ENCODE data around the gene SCRN2.

SCRN2 gene

DNA sequence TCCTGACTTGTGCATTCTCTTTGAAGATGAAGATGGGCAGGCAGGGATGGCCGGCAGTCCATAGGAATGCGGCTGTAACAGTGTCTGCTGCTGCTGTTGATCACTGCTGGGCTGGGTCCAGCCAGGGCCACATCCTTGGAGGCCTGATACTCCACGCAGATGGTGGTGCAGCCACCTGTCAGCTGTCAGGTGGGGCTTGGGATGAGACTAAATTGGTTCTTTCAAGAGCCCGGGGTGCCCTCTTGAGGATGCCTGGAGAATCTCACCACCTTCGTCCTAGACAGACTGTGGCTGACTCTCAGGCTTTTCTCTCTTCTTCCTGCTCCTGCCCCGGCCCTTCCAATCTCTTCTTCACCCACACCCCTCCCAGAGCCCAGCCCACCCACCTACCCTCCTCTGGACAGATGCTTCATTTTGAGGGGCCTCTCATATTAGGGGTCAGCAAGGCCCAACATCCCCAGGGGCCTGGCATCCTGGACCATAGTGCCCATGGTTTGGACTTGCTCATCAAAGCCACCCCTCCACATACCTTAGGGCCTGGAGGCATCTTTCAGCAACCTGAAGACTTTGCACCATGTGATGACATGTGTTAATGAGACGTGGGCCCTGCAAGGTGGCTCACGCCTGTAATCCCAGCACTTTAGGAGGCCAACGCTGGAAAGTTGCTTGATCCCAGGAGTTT, 38.6 kb downstream of the SCRN2 start:
- DNase-seq: peak; percentile 87

GRCh38 chr17:47801906-47802305, 39.2 kb downstream of the SCRN2 start:
- DNase-seq: no peak

- no peak for DNase-seq
Observed at GRCh38 chr17:47801176-47801765, 39.8 kb downstream of the SCRN2 start.

DNA sequence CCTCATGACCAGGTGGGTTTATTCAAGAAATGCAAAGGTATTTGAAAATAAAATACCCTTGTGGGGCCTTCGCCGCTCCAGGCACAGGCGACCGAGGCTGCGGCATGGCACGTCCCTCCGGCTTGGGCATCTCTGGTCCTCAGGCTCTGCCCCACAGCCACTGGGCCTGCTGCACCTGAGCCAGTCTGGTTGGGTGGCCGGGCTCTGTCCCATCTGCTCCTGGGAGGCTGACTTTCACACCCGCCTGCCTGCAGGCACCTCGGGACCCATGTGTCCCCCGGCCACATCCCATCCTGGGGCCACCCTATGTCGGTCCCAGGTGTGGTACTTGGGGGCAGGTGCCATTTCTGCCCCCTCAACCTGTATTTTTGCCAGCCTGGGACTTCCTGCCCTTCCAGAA, 40.4 kb downstream of the SCRN2 start:
- no peak for DNase-seq

GRCh38 chr17:47797797-47798196, 43.3 kb downstream of the SCRN2 start:
- no peak for DNase-seq

DNA sequence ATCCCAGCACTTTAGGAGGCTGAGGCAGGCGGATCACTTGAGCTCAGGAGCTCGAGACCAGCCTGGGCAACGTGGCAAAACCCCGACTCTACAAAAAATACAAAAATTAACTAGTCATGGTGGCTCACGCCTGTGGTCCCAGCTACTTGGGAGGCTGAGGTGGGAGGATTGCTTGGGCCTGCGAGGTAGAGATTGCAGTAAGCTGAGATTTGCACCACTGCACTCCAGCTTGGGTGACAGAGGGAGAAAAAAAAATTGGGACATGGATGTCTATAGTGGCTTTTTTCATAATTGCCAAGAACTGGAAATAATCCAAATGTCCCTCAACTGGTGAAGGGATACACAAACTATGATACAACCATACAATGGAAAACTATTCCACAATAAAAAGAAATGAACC, 48.1 kb downstream of the SCRN2 start:
- no peak for DNase-seq

DNA sequence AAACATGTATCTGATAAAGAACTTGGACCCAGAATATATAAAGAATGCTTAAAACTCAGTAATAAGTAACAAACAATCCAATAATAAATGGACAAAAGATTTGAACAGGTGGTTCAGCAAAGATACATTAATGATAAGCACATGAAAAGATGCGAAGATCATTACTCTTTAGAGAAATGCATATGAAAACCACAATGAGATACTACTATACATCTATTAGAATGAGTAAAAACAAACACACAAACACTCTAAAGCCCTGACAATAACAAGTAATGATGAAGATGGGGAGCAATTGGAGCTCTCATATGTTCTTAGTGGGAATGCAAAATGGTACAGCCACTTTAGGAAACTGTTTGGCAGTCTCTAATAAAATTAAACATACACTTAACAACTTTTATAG, 48.6 kb downstream of the SCRN2 start:
- no peak for DNase-seq

GRCh38 chr17:47791025-47791424, 50.0 kb downstream of the SCRN2 start:
- no peak for DNase-seq

DNA sequence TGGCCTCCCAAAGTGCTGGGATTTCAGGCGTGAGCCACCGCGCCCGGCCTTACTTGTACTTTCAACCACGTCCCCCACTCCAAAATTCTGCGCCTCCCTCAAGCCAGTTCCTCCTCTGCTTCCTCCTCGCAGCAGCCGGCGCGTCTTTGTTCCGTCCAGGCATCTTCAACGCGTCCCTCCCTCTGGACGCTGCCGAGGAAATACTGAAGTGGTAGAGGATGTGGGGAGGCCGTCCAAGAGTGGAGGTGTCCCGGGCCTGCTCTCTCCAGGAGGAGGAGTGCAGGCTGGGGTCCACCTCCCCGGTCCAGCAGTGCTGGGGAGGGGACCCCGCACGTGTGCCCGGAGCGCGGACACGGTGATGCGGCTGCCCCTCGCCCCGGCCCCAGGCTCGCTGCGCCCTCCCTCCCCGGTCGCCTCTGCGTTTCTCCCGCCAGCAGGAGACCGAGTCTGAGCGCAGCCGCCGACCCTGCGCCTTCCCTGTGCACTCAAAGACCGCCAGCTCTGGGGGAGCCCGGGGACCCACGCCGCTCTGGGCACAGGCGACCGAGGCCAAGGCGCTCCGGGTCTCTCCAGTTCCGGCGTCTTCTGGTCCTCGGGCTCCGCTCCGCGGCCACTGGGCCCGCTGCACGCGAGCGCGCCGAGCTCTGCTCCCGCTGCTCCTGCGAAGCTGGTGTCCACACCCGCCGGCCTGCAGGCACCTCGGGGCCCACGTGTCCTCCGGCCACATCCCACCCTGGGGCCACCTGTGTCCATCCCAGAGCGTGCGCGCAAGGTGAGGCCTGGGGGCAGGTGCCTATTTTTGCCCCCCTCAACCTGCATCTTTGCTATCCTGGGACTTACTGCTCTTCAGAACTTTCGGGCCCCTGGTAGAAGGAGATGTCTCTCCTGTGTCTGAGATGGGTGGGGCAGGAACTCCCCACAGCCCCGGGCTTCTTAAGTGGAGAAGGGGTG, 51.2 kb downstream of the SCRN2 start:
- peak; percentile 82 for DNase-seq

Measured in NCI-H146 (cell line).